NCI-H187 treated with DMSO at 0.1 percent for 48 hours (cell line): ENCODE data around the gene PRKN.
"Not testable (repeated sequence)": the region's sequence is repeated elsewhere in the genome, so short reads cannot be mapped to it uniquely, and the experiment has no call there.

Experiments
- DNase-seq: peaks from one replicate; lab custom pipeline; 2025; lab: John Stamatoyannopoulos, UW

PRKN gene

GRCh38 chr6:161313475-161313874 lies 1414.1 kb downstream of the PRKN start:
- DNase-seq: not testable (repeated sequence)

GRCh38 chr6:161309774-161310173 lies 1417.8 kb downstream of the PRKN start:
- DNase-seq: not testable (repeated sequence)

- DNase-seq: no peak
These were observed 1419.4 kb downstream of the PRKN start for GRCh38 chr6:161308075-161308655.

- no peak for DNase-seq
These were observed 1421.7 kb downstream of the PRKN start for GRCh38 chr6:161305860-161306259.

GRCh38 chr6:161303628-161304340 lies 1423.8 kb downstream of the PRKN start:
- no peak for DNase-seq

- no peak for DNase-seq
These were observed 1424.6 kb downstream of the PRKN start for GRCh38 chr6:161302949-161303348.

- DNase-seq: no peak
These were observed 1426.2 kb downstream of the PRKN start for GRCh38 chr6:161301338-161301737.

GRCh38 chr6:161300823-161301222 lies 1426.7 kb downstream of the PRKN start:
- DNase-seq: no peak

GRCh38 chr6:161299726-161300125 lies 1427.8 kb downstream of the PRKN start:
- no peak for DNase-seq
